IMR-90 (cell line): ENCODE measurements around the gene FNBP1. TPM values are rescaled to one million over a fixed set of nuclear protein-coding genes. Genes with fewer than 3 reads are reported as not detected.

ENCODE experiments used
- ATAC-seq: fragments of 200-7000 bp; cut with Tn5 transposase; 2 replicates; pipeline ENCODE4 v1.9.1; 2020; ENCODE audit warnings: low read depth, mild to moderate bottlenecking, moderate library complexity
- BruUV-seq: library from RNA; stranded (reverse); fragments of 400-500 nt; replicated peaks from 2 replicates; lab custom pipeline; 2021; lab: Mats Ljungman, UMichigan
- CTCF ChIA-PET: fragments of 300-600 bp; formaldehyde crosslinking; extraction: SDS; loops from one replicate; lab custom pipeline; 2021; ENCODE audit warnings: antibody characterized with exemption; lab: Yijun Ruan, JAX
- POLR2A ChIA-PET: fragments of 300-600 bp; sonication (Branson Sonifier 250); formaldehyde crosslinking; loops from one replicate; lab custom pipeline; 2022; ENCODE audit warnings: antibody characterized with exemption; ENCODE audit not compliant: unreplicated experiment; lab: Charles Lee
- DNase-seq: peaks from one replicate; pipeline ENCODE4 v3.0.0; 2013
- H2AFZ ChIP-seq: replicated peaks from 2 replicates; pipeline ENCODE3; 2013; ENCODE audit warnings: low read length, mild to moderate bottlenecking; ENCODE audit not compliant: poor library complexity
- H2AK5ac ChIP-seq: 2 replicates; pipeline ENCODE4 v1.6.1; 2013; ENCODE audit warnings: low read depth, low read length, inconsistent platforms
- H2AK9ac ChIP-seq: replicated peaks from 2 replicates; pipeline ENCODE3; 2013; ENCODE audit warnings: mild to moderate bottlenecking, low read depth, low read length, moderate library complexity; ENCODE audit not compliant: poor library complexity
- H2BK120ac ChIP-seq: 2 replicates; pipeline ENCODE4 v1.6.1; 2013; ENCODE audit warnings: low read depth, low read length, inconsistent platforms
- H2BK15ac ChIP-seq: 3 replicates; pipeline ENCODE4 v1.6.1; 2013; ENCODE audit warnings: low read depth, low read length, inconsistent platforms
- H2BK20ac ChIP-seq: 2 replicates; pipeline ENCODE4 v1.6.1; 2013; ENCODE audit warnings: low read depth, mild to moderate bottlenecking, inconsistent platforms, low read length, moderate library complexity
- H2BK5ac ChIP-seq: 2 replicates; pipeline ENCODE4 v1.6.1; 2013; ENCODE audit warnings: mild to moderate bottlenecking, low read depth, low read length, inconsistent platforms; ENCODE audit not compliant: poor library complexity, severe bottlenecking
- H3K14ac ChIP-seq: replicated peaks from 2 replicates; pipeline ENCODE4 v1.6.1; 2013; ENCODE audit warnings: low read depth, low read length, inconsistent platforms
- H3K18ac ChIP-seq: 2 replicates; pipeline ENCODE4 v1.6.1; 2013; ENCODE audit warnings: low read depth, low read length, control low read depth
- H3K23ac ChIP-seq: 2 replicates; pipeline ENCODE4 v1.6.1; 2013; ENCODE audit warnings: low read depth, low read length, inconsistent platforms
- H3K27ac ChIP-seq: 2 replicates; pipeline ENCODE4 v1.5.1; 2013; ENCODE audit warnings: mild to moderate bottlenecking, control low read depth, low read length; ENCODE audit not compliant: insufficient read depth
- H3K27me3 ChIP-seq: 2 replicates; pipeline ENCODE4 v1.6.1; 2013; ENCODE audit warnings: low read length; ENCODE audit not compliant: control insufficient read depth, insufficient read depth
- H3K36me3 ChIP-seq: 2 replicates; pipeline ENCODE4 v1.6.1; 2013; ENCODE audit warnings: low read length, mixed read lengths; ENCODE audit not compliant: control insufficient read depth, insufficient read depth
- H3K4ac ChIP-seq: 2 replicates; pipeline ENCODE4 v1.6.1; 2013; ENCODE audit warnings: low read depth, low read length, inconsistent platforms
- H3K4me1 ChIP-seq: 2 replicates; pipeline ENCODE4 v1.6.1; 2013; ENCODE audit warnings: low read length, mixed read lengths; ENCODE audit not compliant: control insufficient read depth, insufficient read depth
- H3K4me2 ChIP-seq: 2 replicates; pipeline ENCODE4 v1.6.1; 2013; ENCODE audit warnings: low read depth, mild to moderate bottlenecking, control low read depth, low read length, moderate library complexity
- H3K4me3 ChIP-seq: 2 replicates; pipeline ENCODE4 v1.5.1; 2013; ENCODE audit warnings: low read depth, mild to moderate bottlenecking, control low read depth, low read length, moderate library complexity; ENCODE audit not compliant: insufficient read depth
- H3K56ac ChIP-seq: 2 replicates; pipeline ENCODE4 v1.6.1; 2013; ENCODE audit warnings: low read length, inconsistent platforms; ENCODE audit not compliant: insufficient read depth; ENCODE audit errors: extremely low read depth
- H3K79me1 ChIP-seq, 2 experiments: 2 replicates each; pipeline ENCODE4 v1.6.1; 2013; ENCODE audit warnings: low read length in 2 of 2, inconsistent platforms in 1 of 2, low read depth in 1 of 2
- H3K9ac ChIP-seq: 2 replicates; pipeline ENCODE4 v1.6.1; 2013; ENCODE audit warnings: low read depth, low read length, control low read depth
- H3K9me1 ChIP-seq: 2 replicates; pipeline ENCODE4 v1.6.1; 2013; ENCODE audit warnings: low read length, inconsistent platforms; ENCODE audit not compliant: insufficient read depth
- H3K9me3 ChIP-seq: 2 replicates; pipeline ENCODE4 v1.6.1; 2013; ENCODE audit warnings: low read length; ENCODE audit not compliant: control insufficient read depth, insufficient read depth
- H4K20me1 ChIP-seq: 2 replicates; pipeline ENCODE4 v1.6.1; 2013; ENCODE audit warnings: low read length, inconsistent platforms; ENCODE audit not compliant: insufficient read depth
- H4K5ac ChIP-seq: 2 replicates; pipeline ENCODE4 v1.6.1; 2013; ENCODE audit warnings: mild to moderate bottlenecking, low read depth, low read length, control low read depth
- H4K8ac ChIP-seq, 2 experiments: 2 replicates each; pipeline ENCODE4 v1.6.1; 2013; ENCODE audit warnings: low read depth in 2 of 2, low read length in 2 of 2, control low read depth in 1 of 2, inconsistent platforms in 1 of 2
- H4K91ac ChIP-seq: 2 replicates; pipeline ENCODE4 v1.6.1; 2013; ENCODE audit warnings: low read depth, low read length, inconsistent platforms; ENCODE audit not compliant: insufficient read depth
- BHLHE40 ChIP-seq: fragments of 150-350 bp; IDR thresholded peaks from 2 replicates; pipeline ENCODE4 v1.6.1; 2016; ENCODE audit warnings: mild to moderate bottlenecking, low read depth, low read length
- SMC3 ChIP-seq: fragments of 150-350 bp; IDR thresholded peaks from 2 replicates; pipeline ENCODE4 v1.6.1; 2016; ENCODE audit warnings: low read depth, mild to moderate bottlenecking, antibody characterized with exemption, low read length, moderate library complexity
- WGBS, 2 experiments: methylation state at CpG; one replicate each; pipeline versions ENCODE4 v1.1.5 to v1.1.7; 2013; ENCODE audit warnings: missing lambda C conversion rate in 2 of 2; ENCODE audit not compliant: insufficient read length in 1 of 2; ENCODE audit errors: extremely low coverage in 2 of 2; 5-methylcytosine and 5-hydroxymethylcytosine counted together
- dilution Hi-C: fragments of 300-500 bp; cut with HindIII; formaldehyde crosslinking; loops from one replicate; pipeline ENCODE4 v1.14.3; 2018; ENCODE audit warnings: low sequenced_read_pairs; ENCODE audit not compliant: unreplicated experiment
- in situ Hi-C: fragments of 300-500 bp; cut with MboI; formaldehyde crosslinking; loops from 3 replicates; pipeline ENCODE4 v1.14.3; 2019; ENCODE audit warnings: low sequenced_read_pairs, inconsistent platforms, mixed read lengths
- intact Hi-C: fragments of 100-400 bp; cut with micrococcal nuclease; formaldehyde crosslinking; loops from 2 replicates; pipeline ENCODE4 v1.10.0; 2022
- polyA plus RNA-seq, 3 experiments: library from polyadenylated mRNA; depleted of rRNA; stranded (reverse); fragments of >200 nt; gene quantifications; 2 replicates each; pipeline ENCODE4 v1.2.3, GENCODE V29; 2012; ENCODE audit warnings: low replicate concordance in 1 of 3
- total RNA-seq: library from RNA; depleted of rRNA; stranded (reverse); fragments of >200 nt; gene quantifications from 2 replicates; pipeline ENCODE4 v1.2.3, GENCODE V29; 2012
- TF ChIP-seq, protein P1 (sequence below): fragments of 150-350 bp; IDR thresholded peaks from 2 replicates; pipeline ENCODE4 v1.6.1; 2016; ENCODE audit warnings: low read depth, mild to moderate bottlenecking, low read length, moderate library complexity, borderline replicate concordance
- TF ChIP-seq, protein P2 (sequence below): fragments of 150-350 bp; IDR thresholded peaks from 2 replicates; pipeline ENCODE4 v1.6.1; 2017; ENCODE audit warnings: mild to moderate bottlenecking, antibody characterized with exemption, low read length, low read depth
- TF ChIP-seq, protein P3 (sequence below): conservative IDR thresholded peaks from 2 replicates; pipeline ENCODE4 v1.5.1; 2012; ENCODE audit warnings: mild to moderate bottlenecking, low read depth, low read length, improper control_type of control experiment

Gene FNBP1
- total and polyA plus RNA-seq, 2 of the 4 experiments (the other 2 are of a cell fraction): 10.3 to 15.4 TPM

DNA sequence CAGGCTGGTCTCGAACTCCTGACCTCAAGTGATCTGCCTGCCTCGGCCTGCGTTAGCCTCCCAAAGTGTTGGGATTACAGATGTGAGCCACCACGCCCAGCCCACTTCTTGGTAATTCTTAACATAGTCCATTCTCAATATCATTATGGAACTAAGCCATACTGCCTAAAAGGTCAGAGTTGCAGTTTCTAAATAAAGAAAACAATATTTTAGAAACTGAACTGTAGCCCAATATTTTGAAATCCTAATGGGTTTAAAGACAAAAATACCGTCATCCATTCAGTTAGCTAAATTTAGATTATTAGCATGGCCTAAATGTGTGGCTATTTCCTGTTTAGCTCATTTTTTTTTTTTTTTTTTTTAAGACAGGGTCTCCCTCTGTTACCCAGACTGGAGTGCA is 108.2 kb downstream of the FNBP1 start:
- no peak overlapping the region; the same call in 2 of the 3 replicates for H2BK15ac ChIP-seq
- H3K4me1 ChIP-seq: peaks cover 29% of the 10 kb centered on the region
- no peak overlapping the region for H2BK5ac ChIP-seq
- ChIA-PET CTCF (no interaction called here), POLR2A (no interaction called here)
- no peak overlapping the region for H3K4me3 ChIP-seq
- H3K27me3 ChIP-seq: no peaks in the 10 kb centered on the region
- H3K4ac ChIP-seq: no peak overlapping the region
- no TSS peak for BruUV-seq
- H2AK5ac ChIP-seq: peak overlapping the region; percentile 48; the same call in 1 of the 2 replicates
- H2BK20ac ChIP-seq: no peak overlapping the region
- peak overlapping the region in 1 of 2 experiments; percentile 29; a peak in 1 of 4 replicates for H4K8ac ChIP-seq
- H4K91ac ChIP-seq: no peak overlapping the region
- H2BK120ac ChIP-seq: no peak overlapping the region
- DNase-seq (no peak), ATAC-seq (no peak)
- no peak overlapping the region for H3K27ac ChIP-seq
- H3K18ac ChIP-seq: no peak overlapping the region
- H3K23ac ChIP-seq: no peak overlapping the region
- WGBS, 2 experiments: no CpG with 5 or more reads among the region's 5 CpGs
- H4K20me1 ChIP-seq: no peaks in the 10 kb centered on the region
- no peak for TF ChIP-seq BHLHE40
- TF ChIP-seq, protein P1, sequence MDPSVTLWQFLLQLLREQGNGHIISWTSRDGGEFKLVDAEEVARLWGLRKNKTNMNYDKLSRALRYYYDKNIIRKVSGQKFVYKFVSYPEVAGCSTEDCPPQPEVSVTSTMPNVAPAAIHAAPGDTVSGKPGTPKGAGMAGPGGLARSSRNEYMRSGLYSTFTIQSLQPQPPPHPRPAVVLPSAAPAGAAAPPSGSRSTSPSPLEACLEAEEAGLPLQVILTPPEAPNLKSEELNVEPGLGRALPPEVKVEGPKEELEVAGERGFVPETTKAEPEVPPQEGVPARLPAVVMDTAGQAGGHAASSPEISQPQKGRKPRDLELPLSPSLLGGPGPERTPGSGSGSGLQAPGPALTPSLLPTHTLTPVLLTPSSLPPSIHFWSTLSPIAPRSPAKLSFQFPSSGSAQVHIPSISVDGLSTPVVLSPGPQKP: no peak
- no peak for TF ChIP-seq SMC3
- TF ChIP-seq, protein P2, sequence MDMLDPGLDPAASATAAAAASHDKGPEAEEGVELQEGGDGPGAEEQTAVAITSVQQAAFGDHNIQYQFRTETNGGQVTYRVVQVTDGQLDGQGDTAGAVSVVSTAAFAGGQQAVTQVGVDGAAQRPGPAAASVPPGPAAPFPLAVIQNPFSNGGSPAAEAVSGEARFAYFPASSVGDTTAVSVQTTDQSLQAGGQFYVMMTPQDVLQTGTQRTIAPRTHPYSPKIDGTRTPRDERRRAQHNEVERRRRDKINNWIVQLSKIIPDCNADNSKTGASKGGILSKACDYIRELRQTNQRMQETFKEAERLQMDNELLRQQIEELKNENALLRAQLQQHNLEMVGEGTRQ: no peak
- TF ChIP-seq, protein P3, sequence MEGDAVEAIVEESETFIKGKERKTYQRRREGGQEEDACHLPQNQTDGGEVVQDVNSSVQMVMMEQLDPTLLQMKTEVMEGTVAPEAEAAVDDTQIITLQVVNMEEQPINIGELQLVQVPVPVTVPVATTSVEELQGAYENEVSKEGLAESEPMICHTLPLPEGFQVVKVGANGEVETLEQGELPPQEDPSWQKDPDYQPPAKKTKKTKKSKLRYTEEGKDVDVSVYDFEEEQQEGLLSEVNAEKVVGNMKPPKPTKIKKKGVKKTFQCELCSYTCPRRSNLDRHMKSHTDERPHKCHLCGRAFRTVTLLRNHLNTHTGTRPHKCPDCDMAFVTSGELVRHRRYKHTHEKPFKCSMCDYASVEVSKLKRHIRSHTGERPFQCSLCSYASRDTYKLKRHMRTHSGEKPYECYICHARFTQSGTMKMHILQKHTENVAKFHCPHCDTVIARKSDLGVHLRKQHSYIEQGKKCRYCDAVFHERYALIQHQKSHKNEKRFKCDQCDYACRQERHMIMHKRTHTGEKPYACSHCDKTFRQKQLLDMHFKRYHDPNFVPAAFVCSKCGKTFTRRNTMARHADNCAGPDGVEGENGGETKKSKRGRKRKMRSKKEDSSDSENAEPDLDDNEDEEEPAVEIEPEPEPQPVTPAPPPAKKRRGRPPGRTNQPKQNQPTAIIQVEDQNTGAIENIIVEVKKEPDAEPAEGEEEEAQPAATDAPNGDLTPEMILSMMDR: no peak
- H3K56ac ChIP-seq: no peak overlapping the region
- H3K9me3 ChIP-seq: no peaks in the 10 kb centered on the region
- no peak overlapping the region for H4K5ac ChIP-seq
- peaks cover 6% of the 10 kb centered on the region; the same call in 1 of the 2 replicates for H3K9me1 ChIP-seq
- in situ Hi-C loops (no loop called here), dilution Hi-C loops (no loop called here), intact Hi-C loops (loop anchor here (5.0 kb wide), 1 partner anchor 108 kb away; the partner anchor contains the start of gene FNBP1)
- no peak overlapping the region for H2AK9ac ChIP-seq
- H3K9ac ChIP-seq: no peak overlapping the region
- H2AFZ ChIP-seq: no peak overlapping the region
- 0 out of 4 replicates have a peak, but pooled peaks cover 0 to 7% of the 10 kb centered on the region in 2 experiments for H3K79me1 ChIP-seq
- H3K36me3 ChIP-seq: 0 out of 2 replicates have a peak, but pooled peaks cover 1% of the 10 kb centered on the region
- H3K14ac ChIP-seq: 0 out of 2 replicates have a peak overlapping the region, but pooled peaks have one; percentile 48
- H3K4me2 ChIP-seq: no peak overlapping the region
